IPS-NIHi7 (cell line): Measurements from ENCODE around the gene RNF151.
"Not testable (repeated sequence)": the region's sequence is repeated elsewhere in the genome, so short reads cannot be mapped to it uniquely, and the experiment has no call there.

ENCODE experiments used
- DNase-seq: peaks from one replicate; pipeline ENCODE4 v3.0.0; 2012; ENCODE audit warnings: mixed read lengths; ENCODE audit errors: extremely low spot score

RNF151 gene

GRCh38 chr16:1966460-1966859 is at the start of gene RNF151:
TSS of gene RNF151 (plus strand) at chr16:1966856. CDS start at chr16:1966882, 26 bp downstream.
- no peak for DNase-seq

- DNase-seq = no peak
Observed at GRCh38 chr16:1917056-1917664, 49.5 kb upstream of the RNF151 start.

- DNase-seq = no peak
Observed at GRCh38 chr16:1917665-1918350, 48.8 kb upstream of the RNF151 start.

- DNase-seq = peak; percentile 67
Observed at GRCh38 chr16:1918351-1919326, 48.0 kb upstream of the RNF151 start, which contains the start of gene HS3ST6. TSS of gene HS3ST6 (minus strand) at chr16:1918415. CDS start at chr16:1918323, 92 bp downstream.

- DNase-seq = no peak
Observed at GRCh38 chr16:1919327-1919998, 47.2 kb upstream of the RNF151 start.

GRCh38 chr16:1920122-1920521 is 46.5 kb upstream of the RNF151 start:
- not testable (repeated sequence) for DNase-seq

- peak; percentile 86 for DNase-seq
Observed at GRCh38 chr16:1920727-1921171, 45.9 kb upstream of the RNF151 start.

GRCh38 chr16:1922357-1922756 is 44.3 kb upstream of the RNF151 start:
- no peak for DNase-seq

GRCh38 chr16:1923299-1924034 is 43.2 kb upstream of the RNF151 start:
- peak; percentile 64 for DNase-seq

- no peak for DNase-seq
Observed at GRCh38 chr16:1924095-1924494, 42.6 kb upstream of the RNF151 start.

GRCh38 chr16:1926271-1926670 is 40.4 kb upstream of the RNF151 start:
- DNase-seq = no peak

GRCh38 chr16:1929105-1929504 is 37.6 kb upstream of the RNF151 start:
- no peak for DNase-seq

GRCh38 chr16:1929578-1930337 is 36.9 kb upstream of the RNF151 start:
- peak; percentile 92 for DNase-seq

- DNase-seq = no peak
Observed at GRCh38 chr16:1930338-1930720, 36.3 kb upstream of the RNF151 start.

- DNase-seq = no peak
Observed at GRCh38 chr16:1932050-1933028, 34.3 kb upstream of the RNF151 start.

GRCh38 chr16:1933097-1933661 is 33.5 kb upstream of the RNF151 start:
- no peak for DNase-seq

GRCh38 chr16:1936945-1937479 is 29.6 kb upstream of the RNF151 start:
- no peak for DNase-seq

GRCh38 chr16:1938316-1938715 is 28.3 kb upstream of the RNF151 start:
- no peak for DNase-seq
